ENCODE data around the gene CARD6.
"Not testable (repeated sequence)": the region's sequence is repeated elsewhere in the genome, so short reads cannot be mapped to it uniquely, and the experiment has no call there.

DNA sequence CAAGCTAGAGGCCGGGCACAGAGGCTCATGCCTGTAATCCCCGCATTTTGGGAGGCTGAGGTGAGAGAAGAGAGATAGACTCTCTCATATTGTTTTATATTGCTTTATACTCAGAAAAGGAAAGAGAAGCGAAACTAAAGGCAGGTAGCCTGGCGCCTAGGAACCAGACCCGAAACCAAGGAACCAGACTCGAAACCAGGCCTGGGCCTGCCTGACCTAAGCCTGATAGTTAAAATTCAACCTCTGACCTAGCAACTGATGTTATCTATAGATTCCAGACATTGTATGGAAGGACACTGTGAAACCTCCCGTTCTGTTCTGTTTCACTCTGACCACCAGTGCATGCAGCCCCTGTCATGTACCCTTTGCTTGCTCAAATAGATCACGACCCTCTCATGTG, 31.1 kb downstream of the CARD6 start:
- TF ChIP-seq, protein P1, sequence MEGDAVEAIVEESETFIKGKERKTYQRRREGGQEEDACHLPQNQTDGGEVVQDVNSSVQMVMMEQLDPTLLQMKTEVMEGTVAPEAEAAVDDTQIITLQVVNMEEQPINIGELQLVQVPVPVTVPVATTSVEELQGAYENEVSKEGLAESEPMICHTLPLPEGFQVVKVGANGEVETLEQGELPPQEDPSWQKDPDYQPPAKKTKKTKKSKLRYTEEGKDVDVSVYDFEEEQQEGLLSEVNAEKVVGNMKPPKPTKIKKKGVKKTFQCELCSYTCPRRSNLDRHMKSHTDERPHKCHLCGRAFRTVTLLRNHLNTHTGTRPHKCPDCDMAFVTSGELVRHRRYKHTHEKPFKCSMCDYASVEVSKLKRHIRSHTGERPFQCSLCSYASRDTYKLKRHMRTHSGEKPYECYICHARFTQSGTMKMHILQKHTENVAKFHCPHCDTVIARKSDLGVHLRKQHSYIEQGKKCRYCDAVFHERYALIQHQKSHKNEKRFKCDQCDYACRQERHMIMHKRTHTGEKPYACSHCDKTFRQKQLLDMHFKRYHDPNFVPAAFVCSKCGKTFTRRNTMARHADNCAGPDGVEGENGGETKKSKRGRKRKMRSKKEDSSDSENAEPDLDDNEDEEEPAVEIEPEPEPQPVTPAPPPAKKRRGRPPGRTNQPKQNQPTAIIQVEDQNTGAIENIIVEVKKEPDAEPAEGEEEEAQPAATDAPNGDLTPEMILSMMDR (IDR thresholded peaks at IDR 0.05) = not testable (repeated sequence)
- TF ChIP-seq POLR2A (IDR thresholded peaks at IDR 0.05) = not testable (repeated sequence)
